Islet of Langerhans (tissue), 1 donor: ENCODE data around the gene THBS1.

Experiments
- FAIRE-seq: peaks from one replicate; lab custom pipeline; 2011; peaks lifted over from hg19 to GRCh38; lab: Jason Lieb, UNC

The THBS1 gene

DNA sequence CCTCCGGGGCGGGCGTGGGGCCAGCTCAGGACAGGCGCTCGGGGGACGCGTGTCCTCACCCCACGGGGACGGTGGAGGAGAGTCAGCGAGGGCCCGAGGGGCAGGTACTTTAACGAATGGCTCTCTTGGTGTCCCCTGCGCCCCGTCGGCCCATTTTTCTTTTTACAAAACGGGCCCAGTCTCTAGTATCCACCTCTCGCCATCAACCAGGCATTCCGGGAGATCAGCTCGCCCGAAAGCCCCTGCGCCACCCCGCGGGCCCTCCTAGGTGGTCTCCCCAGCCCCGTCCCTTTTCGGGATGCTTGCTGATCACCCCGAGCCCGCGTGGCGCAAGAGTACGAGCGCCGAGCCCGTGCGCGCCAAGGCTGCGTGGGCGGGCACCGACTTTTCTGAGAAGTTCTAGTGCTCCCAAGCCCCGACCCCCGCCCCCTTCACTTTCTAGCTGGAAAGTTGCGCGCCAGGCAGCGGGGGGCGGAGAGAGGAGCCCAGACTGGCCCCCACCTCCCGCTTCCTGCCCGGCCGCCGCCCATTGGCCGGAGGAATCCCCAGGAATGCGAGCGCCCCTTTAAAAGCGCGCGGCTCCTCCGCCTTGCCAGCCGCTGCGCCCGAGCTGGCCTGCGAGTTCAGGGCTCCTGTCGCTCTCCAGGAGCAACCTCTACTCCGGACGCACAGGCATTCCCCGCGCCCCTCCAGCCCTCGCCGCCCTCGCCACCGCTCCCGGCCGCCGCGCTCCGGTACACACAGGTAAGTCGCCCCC lies at the start of gene THBS1:
TSS of gene THBS1 (plus strand) at position 595 of the 757 bp plus-strand sequence. CDS start 779 bp downstream, outside the sequence.
- no peak for FAIRE-seq

DNA sequence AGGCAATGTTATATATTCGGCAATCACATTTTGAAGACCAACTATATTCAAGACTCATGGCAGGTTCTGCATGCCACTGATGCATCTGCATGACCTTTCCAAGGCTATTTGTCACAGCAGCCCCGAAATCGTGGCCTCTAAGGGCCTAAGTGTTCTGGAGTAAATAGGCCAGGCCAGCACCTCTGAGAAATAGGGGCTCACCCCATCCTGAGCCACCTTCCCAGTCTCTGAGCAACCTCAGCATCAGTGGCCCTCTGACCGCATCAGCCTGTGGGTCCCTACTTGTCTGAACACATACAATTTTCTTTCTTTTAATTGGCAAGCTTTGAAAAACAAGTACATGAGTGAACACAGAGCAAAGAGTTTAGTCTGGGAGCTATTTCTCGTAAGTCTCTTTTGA lies 45.9 kb upstream of the THBS1 start:
- no peak for FAIRE-seq

DNA sequence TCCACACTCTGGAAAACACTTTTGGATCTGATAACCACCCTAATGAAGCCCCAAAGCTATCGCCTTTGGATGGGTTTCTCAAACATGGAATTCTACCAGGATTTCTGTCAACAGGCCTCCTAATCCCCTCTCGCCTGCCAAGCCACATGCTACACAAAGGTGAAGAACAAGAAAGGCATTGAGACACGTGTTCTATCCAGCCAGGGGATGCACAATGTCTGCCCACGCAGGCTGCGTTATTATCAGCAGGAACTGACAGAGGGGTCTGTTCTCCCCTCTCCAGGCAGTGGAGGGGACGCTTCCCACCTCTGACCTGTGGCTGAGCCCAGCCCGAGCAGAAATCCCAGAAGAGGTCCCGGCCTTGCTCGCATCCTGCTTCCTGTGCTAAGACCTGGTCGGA lies 45.4 kb upstream of the THBS1 start:
- FAIRE-seq, result no peak

DNA sequence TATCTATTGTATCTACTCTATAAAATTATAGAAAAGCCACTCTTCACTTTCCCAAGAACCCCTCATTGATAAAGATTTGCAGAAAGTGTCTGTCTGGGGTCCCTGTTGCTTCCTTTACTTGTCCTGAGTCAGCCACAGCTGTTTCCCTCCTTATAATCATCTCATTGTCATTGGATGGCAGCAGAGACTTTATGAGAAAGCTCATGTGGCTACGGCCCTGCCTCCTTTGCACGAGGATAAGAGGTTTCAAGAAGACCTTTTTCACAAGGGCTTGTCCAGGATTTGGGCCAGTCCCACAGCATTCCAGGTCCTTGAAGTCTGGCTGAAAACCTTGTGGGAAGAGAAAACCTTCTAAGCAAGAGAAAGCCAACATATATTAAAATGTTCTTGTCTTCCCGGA lies 41.9 kb upstream of the THBS1 start:
- no peak for FAIRE-seq

DNA sequence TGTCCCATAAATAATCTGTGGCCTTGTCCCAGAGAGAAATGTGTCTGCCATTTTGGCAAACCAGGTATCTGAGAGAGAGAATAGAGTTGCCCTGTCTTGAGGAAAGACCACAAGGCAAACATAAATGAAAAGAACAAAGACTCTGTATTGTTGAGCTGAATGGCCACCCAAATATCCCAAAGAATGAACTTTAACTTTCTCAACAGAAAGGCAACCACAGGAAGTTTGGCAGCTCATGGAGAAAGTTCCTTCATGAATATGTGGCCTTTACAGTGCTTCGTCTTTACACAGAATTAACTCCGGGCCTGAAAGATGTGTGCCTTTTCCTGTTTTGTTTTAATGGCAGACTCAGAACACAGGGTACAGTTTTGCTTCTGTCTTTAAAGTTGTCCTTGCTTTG lies 41.4 kb upstream of the THBS1 start:
- no peak for FAIRE-seq

DNA sequence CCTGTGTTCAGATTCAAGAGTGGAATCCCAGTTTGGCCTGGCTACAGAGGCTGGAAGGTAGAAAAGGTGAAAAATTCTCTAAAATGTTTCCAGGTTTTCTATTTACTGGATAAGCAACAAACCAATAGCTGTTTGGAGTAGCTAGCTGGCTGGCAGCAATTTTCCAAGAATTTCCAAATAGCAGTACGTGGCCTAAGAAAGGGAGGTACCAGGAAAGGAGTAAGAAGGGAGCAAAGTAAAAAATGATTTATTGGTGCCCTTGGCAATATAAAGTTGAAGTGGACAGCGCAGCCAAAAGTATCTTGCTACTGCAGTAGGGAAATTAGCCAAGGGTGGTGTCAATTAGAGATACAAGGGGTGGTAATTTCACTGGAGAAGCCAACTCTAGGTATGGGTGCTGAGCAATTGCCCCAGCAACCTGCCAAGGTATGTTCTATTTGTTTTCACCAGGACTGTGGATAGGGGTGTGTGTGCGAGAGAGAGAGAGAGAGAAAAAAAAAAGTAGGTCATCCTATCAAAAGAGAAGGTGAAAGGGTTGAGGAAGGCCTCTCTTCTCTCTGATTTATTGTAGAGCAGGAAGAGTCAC lies 40.8 kb upstream of the THBS1 start:
- FAIRE-seq, result no peak

DNA sequence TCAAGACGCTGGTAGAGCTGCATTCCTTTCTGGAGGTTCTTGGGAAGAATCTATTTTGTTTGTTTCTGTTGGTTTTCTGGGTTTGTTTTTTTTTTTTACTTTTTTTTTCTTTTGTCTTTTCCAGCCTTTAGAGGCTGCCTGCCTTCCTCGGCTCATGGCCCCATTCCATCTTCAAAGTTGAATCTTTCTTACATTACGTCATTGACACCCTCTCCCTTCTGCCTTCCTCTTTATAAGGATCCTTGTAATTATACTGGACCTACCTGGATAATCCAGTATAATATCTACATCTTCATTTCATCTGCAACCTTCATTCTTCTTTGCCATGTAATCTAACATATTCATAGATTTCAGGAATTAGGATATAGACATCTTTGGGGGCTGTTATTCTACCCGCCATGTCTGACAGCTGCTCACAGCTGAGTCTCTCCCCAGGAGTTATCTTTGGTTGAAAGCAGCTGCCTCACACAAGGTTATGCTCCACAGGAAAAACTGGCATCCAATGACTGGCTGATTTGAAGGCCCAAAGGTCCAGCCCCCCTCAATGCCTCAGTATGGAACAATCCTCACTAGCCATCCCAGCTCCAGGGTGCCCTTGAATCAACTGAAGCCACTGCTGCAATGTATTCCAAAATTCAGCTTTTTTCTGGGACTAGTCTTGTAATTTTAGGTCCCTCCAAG lies 38.4 kb upstream of the THBS1 start:
- no peak for FAIRE-seq

DNA sequence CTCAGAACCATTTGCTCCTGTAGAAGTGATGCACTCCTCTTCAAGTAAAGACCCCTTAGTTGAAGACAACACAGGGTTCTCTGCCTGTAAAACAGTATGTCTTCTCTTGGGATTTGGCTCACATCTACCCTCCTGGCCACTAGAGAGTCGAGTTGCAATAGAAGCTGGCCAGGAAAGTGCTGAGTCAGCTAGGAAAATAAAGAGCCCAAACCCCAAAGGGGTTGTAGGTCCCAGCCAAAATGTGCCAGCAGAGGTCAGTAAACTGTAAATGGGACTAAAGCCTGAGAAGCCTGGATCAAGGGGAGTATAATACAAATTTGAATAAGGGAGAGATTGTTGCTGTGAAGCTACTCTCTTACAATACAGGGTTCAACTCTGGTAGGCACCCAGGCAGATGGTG lies 37.2 kb upstream of the THBS1 start:
- FAIRE-seq, result no peak

DNA sequence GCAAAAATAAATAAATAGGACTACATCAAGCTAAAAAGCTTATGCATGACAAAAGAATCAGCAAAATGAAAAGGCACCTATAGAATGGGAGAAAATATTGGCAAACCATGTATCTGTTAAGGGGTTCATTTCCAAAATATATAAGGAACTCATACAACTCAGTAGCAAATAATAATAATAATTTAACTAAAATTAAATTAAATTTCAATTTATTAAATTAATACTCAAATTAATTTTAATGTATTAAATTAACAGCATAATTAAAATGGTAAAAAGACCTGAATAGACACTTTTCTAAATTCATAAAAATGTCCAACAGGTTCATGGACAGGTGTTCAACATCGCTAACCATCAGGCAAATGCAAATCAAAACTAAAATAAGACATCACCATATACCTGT lies 34.0 kb upstream of the THBS1 start:
- FAIRE-seq, result no peak

DNA sequence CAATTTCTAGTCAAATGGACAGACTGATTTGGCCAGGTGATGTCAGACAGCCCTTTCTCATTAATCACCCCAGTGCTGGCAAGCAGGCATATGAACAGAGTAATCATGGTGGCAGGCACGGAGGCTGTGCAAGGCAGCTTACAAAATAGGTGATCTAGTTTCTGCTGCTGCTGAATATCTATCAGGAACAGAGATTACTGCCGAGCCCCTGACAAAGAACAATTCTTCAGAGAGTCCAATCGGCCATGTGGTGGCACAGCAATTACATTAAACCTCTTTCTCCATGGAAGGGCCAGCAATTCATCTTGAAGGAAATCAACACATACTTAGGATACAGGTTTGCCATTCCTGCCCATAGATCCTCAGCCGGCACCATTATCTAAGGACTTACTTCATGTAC lies 32.3 kb upstream of the THBS1 start:
- no peak for FAIRE-seq

DNA sequence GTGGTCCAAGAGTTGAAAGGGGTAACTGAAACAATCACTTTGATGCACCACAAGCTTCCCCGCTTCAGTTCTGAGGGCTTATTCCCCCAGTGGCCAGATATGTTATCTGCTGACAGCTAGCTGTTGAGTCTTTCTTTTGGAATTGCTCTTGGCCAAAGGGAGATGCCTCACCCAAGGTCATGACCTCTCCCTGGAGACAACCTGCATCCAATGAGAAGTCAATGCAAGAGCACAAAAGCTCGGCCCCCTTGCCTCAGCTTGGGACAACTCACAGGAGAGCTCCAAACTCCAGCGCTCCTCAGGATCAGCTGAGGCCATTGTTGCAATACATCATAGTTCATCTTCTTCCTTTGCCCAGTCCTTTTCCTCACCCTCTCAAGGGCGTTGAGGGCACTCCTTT lies 31.0 kb upstream of the THBS1 start:
- no peak for FAIRE-seq

DNA sequence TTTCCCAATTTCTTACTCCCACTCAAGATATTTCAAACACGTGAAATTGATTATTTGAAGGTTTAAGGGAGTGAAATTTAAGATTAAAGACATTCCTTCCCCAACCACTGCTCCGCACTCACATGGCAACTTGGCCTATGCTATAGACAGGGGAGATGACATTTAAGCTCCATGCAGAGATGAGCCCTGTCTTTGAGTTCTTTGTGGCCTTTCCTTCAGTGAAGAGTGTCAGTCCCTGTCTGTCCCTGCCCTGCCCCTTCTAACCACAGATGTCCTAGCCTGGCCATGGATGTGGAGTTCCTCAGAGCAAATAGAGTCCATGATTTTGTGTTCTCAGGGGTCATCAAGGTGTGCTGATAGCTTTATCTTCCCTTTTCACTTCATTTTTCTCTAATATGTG lies 29.4 kb upstream of the THBS1 start:
- no peak for FAIRE-seq

DNA sequence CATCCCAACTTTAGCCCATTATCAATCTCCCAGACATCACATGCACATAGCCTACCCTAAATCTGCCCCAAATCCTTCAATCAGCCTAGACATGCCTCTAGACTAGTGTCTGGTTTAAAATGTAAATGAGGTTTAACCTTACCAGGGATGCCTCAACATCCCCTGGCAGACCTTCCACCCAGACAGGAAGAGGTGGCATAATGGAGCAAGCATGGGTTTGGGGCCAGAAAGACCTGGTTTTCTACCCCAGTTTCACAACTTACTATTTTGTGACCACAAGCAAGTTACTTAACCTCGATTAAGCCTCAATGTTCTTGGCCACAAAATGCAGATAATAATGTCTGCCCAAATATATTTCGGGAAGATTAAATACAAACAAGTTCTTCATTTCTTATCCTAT lies 28.3 kb upstream of the THBS1 start:
- FAIRE-seq, result no peak

DNA sequence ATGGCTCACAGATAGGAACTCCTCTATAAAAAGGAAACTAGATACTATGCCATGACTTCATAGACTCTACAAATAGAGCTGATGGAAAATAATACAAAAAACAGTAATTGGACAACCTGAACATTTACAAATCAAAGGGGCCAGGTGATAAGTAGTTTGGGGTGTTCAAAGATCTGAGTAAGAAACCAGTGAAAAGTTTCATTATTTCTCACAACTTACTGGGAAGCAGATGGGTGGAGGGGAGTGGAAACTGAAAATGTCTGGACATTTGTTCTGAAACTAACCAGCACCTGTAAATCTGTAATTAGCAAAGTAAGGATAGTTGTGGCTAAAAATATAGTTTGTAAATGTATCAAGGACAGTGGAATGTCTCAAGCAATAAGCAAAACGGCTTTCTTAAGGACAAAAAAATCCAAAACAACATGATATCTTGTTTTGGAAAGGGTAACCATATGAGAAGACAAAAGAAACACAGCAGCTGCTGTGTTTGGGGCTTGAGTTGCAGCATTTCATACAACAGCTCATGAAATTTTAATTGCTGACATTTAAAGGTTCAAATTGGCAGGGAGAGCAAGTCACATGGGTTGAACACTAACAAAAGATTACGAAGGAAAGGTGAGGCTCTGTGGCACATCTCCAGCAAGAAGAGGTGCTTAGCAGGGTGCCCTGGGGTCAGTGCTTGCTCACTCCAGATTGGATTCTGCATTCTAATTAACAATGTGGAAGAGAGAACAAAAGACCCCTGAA lies 26.8 kb upstream of the THBS1 start:
- FAIRE-seq, result no peak

DNA sequence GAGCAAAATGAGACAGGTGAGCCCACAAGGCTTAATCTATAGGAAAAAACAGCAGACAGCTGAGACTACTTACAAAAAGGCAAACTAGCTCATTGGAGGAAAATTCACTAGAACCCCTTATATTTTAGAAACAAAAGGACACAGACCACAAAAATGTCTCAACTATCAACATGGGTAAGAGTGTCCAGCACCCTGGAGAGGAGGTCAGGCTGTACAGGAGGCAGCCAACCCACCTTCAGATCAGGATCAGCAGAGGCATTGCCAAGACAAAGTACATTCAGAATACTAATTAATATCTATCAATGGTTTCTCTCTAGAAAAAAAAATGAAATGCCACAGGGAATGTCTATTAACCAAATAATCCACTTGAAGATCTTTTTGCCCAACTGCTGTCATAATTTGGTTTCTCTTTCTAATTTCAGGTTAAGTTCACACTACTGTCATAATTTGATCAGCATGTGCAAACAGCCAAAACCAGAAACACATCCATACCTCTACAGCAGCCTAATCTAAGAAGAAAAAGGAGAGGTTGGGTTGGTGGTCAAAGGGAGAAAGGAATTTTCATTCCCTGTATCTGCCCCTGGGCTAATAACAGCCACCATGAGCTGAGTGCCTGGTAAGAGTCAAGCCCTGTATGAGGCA lies 26.0 kb upstream of the THBS1 start:
- FAIRE-seq, result no peak

DNA sequence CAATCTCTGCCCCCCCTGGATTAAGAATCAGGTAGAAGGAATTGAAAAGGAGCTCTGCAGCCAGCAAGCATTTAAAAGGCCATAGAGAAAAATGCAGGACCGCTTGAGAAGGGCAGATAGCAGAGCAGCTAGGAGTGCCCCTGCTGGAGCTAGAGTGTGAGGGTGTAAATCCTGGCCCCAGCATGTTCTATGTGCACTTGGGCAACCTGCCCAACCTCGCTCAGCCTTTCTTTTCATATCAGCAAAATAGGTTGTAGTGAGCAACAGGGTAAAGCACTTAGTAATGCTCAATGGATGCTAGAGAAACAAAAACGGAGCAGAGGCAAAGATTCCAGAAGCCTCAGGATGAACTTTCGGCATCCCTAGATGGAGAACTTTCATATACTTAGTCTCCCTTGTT lies 25.0 kb upstream of the THBS1 start:
- FAIRE-seq, result no peak

DNA sequence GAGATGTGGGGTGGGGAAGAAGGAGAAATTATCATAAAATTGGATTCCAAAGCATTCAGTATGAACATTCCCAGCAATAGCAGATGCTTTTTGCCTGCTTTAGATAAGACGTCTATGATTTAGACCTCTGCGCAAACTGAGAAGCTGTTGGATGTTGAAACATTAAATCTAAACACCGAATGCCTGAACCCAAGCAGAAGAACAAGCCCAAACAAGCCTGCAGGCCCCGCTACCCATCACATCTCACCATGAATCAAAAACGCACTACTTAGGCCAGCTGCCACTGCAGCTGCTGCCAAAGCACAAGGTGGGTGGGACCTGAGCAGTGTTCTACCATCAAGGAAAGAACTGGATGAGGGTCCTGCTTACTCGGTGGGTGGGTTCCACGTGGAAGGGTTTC lies 24.4 kb upstream of the THBS1 start:
- no peak for FAIRE-seq

DNA sequence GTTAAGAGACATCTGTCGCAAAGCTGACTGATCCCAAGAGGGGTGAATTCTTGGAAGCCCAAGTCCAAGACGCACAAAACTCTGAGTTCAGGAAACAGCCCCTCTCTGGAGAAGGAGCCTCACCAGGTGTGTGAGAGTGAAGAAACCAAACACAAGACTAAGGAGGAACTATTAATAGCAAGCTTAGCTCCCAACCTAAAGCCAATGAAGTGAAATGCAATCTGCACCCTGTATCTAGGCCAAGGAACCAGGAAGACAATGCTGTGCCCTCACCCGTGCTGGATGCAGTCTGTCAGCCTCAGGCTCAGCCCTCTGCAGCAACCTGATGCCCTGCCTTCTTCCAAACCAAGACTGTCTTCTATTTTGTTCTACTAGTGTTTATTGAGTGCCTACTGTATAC lies 22.5 kb upstream of the THBS1 start:
- no peak for FAIRE-seq

DNA sequence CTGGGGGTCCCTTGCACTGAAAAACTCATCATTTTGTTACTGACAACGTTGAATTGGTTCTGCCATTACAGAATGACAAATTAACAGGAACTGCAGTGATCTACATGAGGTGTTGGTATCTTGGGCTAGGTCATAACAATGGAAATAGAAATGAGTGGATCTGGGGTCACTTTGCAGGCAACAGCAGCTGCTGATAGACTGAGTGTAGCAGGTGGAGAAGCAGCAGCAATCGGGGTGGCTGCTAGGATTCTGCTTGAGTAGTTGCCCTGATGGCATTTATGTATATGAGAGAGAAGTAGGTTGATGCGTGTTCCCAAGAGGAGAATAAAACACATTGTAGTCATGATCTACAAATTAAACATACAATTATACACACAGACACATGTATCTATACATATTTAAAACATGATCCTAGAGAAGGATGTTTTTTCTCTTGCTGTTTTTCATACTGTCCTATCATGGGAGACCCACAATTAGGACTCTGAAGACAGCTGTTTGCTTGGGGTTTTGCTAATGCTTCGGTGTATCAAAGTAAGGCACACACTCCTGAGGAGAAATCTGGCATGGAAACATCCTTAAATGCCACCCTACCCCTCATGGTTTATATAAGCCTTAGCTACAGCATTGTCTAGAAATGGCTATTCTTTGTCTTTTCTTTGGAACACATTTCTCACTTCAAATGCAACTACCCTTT lies 15.8 kb upstream of the THBS1 start:
- no peak for FAIRE-seq

DNA sequence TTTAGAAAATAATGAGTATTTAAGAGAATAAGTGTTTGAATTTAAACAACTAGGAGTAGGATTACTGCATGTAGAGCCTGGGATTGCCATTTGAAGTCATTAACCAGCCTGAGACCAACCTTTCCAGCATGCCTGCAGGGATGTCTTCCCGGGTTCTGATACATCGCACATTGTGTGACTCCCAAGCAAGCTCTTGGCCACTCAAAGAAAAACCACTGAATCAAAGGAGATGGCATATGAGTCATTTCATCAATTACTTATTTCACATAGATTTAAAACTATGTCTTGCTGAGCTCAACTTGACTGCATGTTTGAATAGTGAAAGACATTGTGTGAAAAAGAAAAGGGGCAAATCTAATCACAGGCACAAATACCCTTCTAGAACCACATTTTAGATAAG lies 15.0 kb upstream of the THBS1 start:
- FAIRE-seq, result no peak

DNA sequence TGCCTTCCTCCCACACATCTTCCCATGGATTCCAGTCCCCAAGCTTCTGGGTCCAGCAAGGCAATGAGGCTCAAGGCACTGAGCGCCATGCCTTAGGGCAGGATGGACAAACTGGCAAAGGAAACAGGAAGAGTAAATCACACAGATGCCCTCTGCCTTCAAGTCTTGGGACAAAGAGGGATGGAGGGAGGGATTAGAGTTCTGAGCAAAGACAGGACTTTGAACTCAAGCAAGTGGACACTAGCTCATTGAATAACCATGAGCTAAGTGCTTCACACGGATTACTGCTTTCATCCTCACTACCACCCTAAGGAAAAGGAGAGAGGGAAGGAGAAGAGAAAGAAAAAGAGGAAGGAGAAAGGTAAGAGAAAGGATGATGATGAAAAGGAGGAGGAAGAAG lies 7.6 kb upstream of the THBS1 start:
- FAIRE-seq, result no peak

DNA sequence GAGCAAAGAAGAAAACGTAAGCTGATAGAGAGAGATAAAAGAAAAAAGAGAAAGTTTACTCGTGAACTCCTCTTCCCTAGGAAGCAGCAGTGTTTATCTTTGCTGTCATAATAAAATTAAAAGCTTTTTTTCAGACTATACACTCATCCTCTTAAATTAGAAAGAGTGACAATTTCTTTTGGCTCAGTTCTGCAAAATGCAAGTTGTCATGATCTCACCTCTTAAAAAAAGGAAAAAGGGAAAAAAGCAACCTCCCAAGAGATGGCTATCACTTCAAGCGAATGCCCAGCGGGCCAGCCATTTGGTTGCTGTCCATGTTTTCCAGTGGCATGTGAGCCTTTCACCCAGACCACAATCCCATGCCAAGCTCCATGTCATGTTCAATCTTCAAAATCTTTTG lies 7.0 kb upstream of the THBS1 start:
- FAIRE-seq, result no peak
